ENCODE results near the gene GNAS.
"Not testable (repeated sequence)": the region's sequence is repeated elsewhere in the genome, so short reads cannot be mapped to it uniquely, and the experiment has no call there.

GNAS gene

GRCh38 chr20:58819921-58820320, 32.6 kb upstream of the GNAS start:
- TF ChIP-seq CTCF (IDR thresholded peaks at IDR 0.05; ENCODE audit: low read depth, low read length), result no peak

DNA sequence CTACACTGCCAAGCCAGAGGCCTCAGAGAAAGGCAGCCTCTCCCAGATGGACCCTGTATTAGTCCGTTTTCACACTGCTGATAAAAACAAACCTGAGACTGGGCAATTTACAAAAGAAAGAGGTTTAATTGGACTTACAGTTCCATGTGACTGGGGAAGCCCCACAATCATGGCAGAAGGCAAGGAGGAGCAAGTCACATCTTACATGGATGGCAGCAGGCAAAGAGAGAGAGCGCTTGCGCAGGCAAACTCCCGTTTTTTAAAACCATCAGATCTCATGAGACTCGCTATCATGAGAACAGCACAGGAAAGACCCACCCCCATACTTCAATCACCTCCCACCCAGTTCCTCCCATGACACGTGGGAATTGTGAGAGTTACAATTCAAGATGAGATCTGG, 32.0 kb upstream of the GNAS start:
- H3K4me3 ChIP-seq (ENCODE audit: low read depth, low read length), result not testable (repeated sequence)

More at GRCh38 chr20:58819921-58820320, 32.6 kb upstream of the GNAS start:
- no peak overlapping the region for H3K4me3 ChIP-seq (ENCODE audit: low read depth, low read length)

GRCh38 chr20:58822149-58822548, 30.4 kb upstream of the GNAS start:
- no peak for TF ChIP-seq CTCF (IDR thresholded peaks at IDR 0.05; ENCODE audit: low read depth, low read length)
- H3K4me3 ChIP-seq (ENCODE audit: low read depth, low read length), result no peak overlapping the region

GRCh38 chr20:58822748-58823730, 29.5 kb upstream of the GNAS start:
- H3K4me3 ChIP-seq (ENCODE audit: low read depth, low read length), result no peak overlapping the region
- no peak for TF ChIP-seq CTCF (IDR thresholded peaks at IDR 0.05; ENCODE audit: low read depth, low read length)

GRCh38 chr20:58824843-58825242, 27.7 kb upstream of the GNAS start:
- no peak overlapping the region for H3K4me3 ChIP-seq (ENCODE audit: low read depth, low read length)
- TF ChIP-seq CTCF (IDR thresholded peaks at IDR 0.05; ENCODE audit: low read depth, low read length), result no peak

DNA sequence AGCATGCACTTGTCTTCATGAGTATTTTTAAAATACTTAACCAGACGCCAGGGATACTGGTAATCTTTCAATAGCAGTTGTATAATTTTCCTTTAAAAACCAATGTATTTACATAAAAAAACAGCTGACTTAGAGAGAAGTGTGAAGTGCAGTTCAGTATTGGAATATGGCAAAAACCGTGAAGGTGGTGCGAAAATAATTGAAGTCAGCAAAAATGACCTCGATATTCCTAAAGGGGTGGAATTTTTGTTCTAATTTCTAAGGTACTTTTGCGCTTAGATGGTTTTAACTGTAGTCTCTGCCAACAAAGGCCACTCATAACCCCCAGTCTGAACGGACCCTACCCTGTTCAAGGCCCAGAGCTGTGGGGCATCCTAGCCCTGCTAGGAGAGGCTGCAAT, 27.1 kb upstream of the GNAS start:
- H3K4me3 ChIP-seq (ENCODE audit: low read depth, low read length), result no peak overlapping the region
- TF ChIP-seq CTCF (IDR thresholded peaks at IDR 0.05; ENCODE audit: low read depth, low read length), result no peak

DNA sequence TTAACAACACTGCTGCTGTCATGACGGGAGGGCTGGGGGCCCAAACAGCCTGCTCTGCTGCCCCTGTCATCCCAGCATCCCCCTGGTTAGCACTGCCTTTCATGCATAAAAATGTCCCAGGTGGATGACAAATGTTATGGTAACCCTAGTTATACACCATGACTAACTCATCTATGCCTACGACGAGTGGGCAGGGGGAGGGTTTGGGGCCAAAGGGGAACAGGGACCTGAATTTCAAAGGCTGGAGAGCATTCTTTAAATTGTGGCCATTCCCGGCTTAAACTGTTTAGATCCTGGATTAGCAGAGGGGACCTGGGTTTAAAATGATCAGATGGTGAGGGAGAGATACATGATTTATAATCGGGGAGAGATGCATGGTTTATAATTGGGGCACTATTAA, 26.2 kb upstream of the GNAS start:
- no peak overlapping the region for H3K4me3 ChIP-seq (ENCODE audit: low read depth, low read length)
- no peak for TF ChIP-seq CTCF (IDR thresholded peaks at IDR 0.05; ENCODE audit: low read depth, low read length)

Data from WI38 (cell line).